ENCODE measurements around the gene BCL3. TPM values are rescaled to one million over a fixed set of nuclear protein-coding genes. Genes with fewer than 3 reads are reported as not detected.

Gene BCL3
- total RNA-seq, 1 donor from 2014 or later: 68.4 TPM

GRCh38 chr19:44741258-44741731 is 7.2 kb upstream of the BCL3 start:
- intact Hi-C loops (cut with micrococcal nuclease): no loop called here

GRCh38 chr19:44741841-44742329 is 6.6 kb upstream of the BCL3 start:
- intact Hi-C loops (cut with micrococcal nuclease): no loop called here

GRCh38 chr19:44742330-44743061 is 6.0 kb upstream of the BCL3 start:
- intact Hi-C loops (cut with micrococcal nuclease): no loop called here

- intact Hi-C loops (cut with micrococcal nuclease): no loop called here
These were observed 3.6 kb upstream of the BCL3 start for GRCh38 chr19:44744871-44745332.

GRCh38 chr19:44745341-44745831 is 3.1 kb upstream of the BCL3 start:
- intact Hi-C loops (cut with micrococcal nuclease): no loop called here

- intact Hi-C loops (cut with micrococcal nuclease): no loop called here
These were observed 2.5 kb upstream of the BCL3 start for GRCh38 chr19:44745887-44746600.

GRCh38 chr19:44746616-44746945 is 1.9 kb upstream of the BCL3 start:
- intact Hi-C loops (cut with micrococcal nuclease): no loop called here

- intact Hi-C loops (cut with micrococcal nuclease): loop anchor here (1.0 kb wide), 2 partner anchors 8 to 23 kb away; no protein-coding TSS in a partner anchor
These were observed 1.4 kb upstream of the BCL3 start for GRCh38 chr19:44746946-44747738.

GRCh38 chr19:44747739-44748425 is 626 bp upstream of the BCL3 start:
- intact Hi-C loops (cut with micrococcal nuclease): loop anchor here (1.0 kb wide), 2 partner anchors 7 to 22 kb away; no protein-coding TSS in a partner anchor

- intact Hi-C loops (cut with micrococcal nuclease): no loop called here
These were observed 784 bp downstream of the BCL3 start for GRCh38 chr19:44749292-44749691.

GRCh38 chr19:44749994-44750393 is 1.5 kb downstream of the BCL3 start:
- intact Hi-C loops (cut with micrococcal nuclease): loop anchor here (5.0 kb wide), 1 partner anchor 757 kb away; the partner anchor contains the start of gene VASP

GRCh38 chr19:44752123-44752815 is 3.8 kb downstream of the BCL3 start:
- intact Hi-C loops (cut with micrococcal nuclease): loop anchor here (2.0 to 5.0 kb wide), 3 partner anchors 27 to 755 kb away; partner anchors contain the start of gene VASP

- intact Hi-C loops (cut with micrococcal nuclease): loop anchor here (1.0 to 5.0 kb wide), 5 partner anchors 17 to 754 kb away; partner anchors contain the start of gene VASP
These were observed 4.5 kb downstream of the BCL3 start for GRCh38 chr19:44752816-44753625.

- intact Hi-C loops (cut with micrococcal nuclease): loop anchor here (1.0 to 5.0 kb wide), 5 partner anchors 17 to 754 kb away; partner anchors contain the start of gene VASP
These were observed 5.1 kb downstream of the BCL3 start for GRCh38 chr19:44753626-44753931.

GRCh38 chr19:44753932-44754749 is 5.6 kb downstream of the BCL3 start:
- intact Hi-C loops (cut with micrococcal nuclease): loop anchor here (1.0 to 5.0 kb wide), 5 partner anchors 16 to 753 kb away; partner anchors contain the start of gene VASP

GRCh38 chr19:44754750-44755080 is 6.2 kb downstream of the BCL3 start:
- intact Hi-C loops (cut with micrococcal nuclease): loop anchor here (1.0 to 5.0 kb wide), 2 partner anchors 7 to 753 kb away; partner anchors contain the start of gene VASP

GRCh38 chr19:44755219-44755618 is 6.7 kb downstream of the BCL3 start:
- intact Hi-C loops (cut with micrococcal nuclease): loop anchor here (1.0 kb wide), 1 partner anchor 8 kb away; no protein-coding TSS in a partner anchor

GRCh38 chr19:44756089-44756562 is 7.6 kb downstream of the BCL3 start:
- intact Hi-C loops (cut with micrococcal nuclease): no loop called here
